LNCaP clone FGC (cell line): ENCODE results near the gene CPZ.
"Not testable (repeated sequence)": the region's sequence is repeated elsewhere in the genome, so short reads cannot be mapped to it uniquely, and the experiment has no call there.

Experiments used
- DNase-seq: peaks from one replicate; pipeline ENCODE4 v3.0.0-alpha.2; 2011; ENCODE audit warnings: low read depth
- H3K4me3 ChIP-seq: 2 replicates; pipeline ENCODE4 v1.5.1; 2011; ENCODE audit warnings: mild to moderate bottlenecking, low read depth, low read length, control low read depth
- TF ChIP-seq, protein P1 (sequence below): IDR thresholded peaks from 2 replicates; pipeline ENCODE4 v1.5.1; 2012; ENCODE audit warnings: mild to moderate bottlenecking; ENCODE audit not compliant: control insufficient read depth, insufficient read depth; ENCODE audit errors: extremely low read depth

CPZ gene

DNA sequence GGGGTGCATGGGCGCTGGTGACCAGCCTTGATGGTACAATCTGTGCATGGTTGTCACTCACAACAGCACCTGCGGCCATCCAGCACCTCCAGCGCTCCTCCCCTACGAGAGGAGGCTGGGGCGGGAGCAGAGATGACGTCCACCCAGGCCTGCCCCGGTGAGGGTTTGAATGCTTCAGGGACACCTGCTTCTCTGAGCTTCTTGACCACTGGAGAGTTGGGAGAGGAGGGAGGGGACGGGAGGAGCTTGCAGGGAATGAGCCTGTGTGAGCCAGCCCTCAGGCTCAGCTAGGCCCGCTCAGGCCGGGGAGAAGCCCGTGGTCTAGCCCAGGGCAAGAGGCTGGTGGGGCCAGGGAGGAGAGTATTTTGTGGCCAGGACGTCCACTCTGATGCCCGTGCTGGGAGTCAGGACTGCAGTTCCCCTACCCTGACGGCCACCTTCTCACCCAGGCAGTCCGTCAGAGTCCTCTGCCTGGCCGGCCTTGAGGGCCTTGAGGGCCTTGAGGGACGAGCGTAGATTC is 59.2 kb downstream of the CPZ start:
- no peak for DNase-seq
- TF ChIP-seq, protein P1, sequence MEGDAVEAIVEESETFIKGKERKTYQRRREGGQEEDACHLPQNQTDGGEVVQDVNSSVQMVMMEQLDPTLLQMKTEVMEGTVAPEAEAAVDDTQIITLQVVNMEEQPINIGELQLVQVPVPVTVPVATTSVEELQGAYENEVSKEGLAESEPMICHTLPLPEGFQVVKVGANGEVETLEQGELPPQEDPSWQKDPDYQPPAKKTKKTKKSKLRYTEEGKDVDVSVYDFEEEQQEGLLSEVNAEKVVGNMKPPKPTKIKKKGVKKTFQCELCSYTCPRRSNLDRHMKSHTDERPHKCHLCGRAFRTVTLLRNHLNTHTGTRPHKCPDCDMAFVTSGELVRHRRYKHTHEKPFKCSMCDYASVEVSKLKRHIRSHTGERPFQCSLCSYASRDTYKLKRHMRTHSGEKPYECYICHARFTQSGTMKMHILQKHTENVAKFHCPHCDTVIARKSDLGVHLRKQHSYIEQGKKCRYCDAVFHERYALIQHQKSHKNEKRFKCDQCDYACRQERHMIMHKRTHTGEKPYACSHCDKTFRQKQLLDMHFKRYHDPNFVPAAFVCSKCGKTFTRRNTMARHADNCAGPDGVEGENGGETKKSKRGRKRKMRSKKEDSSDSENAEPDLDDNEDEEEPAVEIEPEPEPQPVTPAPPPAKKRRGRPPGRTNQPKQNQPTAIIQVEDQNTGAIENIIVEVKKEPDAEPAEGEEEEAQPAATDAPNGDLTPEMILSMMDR = no peak
- no peak overlapping the region for H3K4me3 ChIP-seq

DNA sequence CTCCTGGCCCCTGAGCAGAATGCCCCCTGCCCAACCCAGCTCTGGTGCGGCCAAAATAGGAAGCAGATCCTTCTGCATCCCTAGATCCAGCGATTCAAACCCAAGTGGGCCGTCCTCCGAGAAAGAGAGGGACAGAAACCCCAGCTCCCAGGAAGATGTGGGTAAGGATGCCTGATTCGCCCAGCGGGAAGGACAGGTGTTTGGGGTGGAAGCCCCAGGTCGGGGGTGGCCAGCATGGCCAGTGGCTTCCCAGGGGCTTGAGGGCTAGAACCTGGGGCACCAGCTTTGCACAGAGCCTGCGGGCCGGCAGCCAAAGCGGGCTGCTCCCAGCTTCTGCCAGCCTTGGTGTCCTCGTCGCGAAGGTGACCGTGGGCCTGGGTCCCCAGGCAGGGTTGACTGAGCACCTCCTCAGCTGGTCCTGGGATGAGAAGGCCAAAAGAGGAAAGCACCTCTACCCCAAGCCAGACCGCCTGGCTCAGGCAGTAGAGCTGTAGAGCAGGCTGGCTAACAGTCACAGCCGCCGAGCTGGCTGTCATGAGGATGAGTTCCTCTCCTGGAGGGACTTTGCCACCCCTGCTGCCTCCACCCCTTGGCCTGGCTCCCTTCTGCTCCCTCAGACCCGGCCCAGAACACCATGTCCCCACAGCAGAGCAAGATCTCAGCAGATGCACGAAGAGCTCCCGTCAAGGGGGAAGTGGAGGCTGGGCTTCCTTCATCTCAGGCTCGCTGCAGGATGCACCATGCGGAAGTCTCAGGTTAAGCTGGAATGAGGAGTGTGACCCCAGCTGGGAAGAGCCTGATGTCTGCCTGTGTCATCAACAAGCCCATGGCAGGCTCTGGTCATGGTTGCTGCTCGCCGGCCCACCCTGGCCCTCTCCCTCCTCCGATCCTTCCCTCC is 59.9 kb downstream of the CPZ start:
- TF ChIP-seq, protein P1 = no peak
- DNase-seq = no peak
- no peak overlapping the region for H3K4me3 ChIP-seq

DNA sequence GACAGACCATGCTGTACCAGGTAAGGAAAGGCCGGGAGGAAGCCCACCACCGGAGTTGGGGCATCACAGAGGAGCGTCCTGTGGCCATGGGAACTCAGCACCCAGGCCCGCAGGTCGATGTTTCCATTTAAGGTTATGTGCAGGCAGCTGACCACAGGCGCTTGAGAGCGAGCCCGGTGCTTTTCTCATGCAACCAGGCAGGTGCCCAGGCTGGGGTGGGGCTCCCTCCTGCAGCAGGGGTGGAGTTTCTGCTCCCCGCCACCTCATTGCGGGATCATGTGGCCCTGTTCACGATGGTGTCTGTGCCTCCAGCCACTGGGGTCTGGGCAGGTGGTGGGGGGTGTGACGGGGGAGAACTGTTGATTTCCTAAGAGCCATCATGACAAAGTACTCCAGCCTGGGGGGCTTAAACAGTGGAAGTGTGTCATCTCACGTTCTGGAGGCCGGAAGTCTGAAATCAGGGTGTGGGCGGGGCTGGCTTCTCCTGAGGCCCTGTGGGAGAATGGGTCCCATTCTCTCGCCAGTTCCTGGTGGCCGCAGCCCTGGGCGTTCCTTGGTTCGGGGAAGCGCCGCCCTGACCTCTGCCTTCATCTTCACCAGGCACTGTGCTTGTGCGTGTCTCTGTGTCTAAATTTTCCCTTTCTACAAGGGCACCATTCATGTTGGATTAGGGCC is 60.9 kb downstream of the CPZ start:
- DNase-seq = no peak
- H3K4me3 ChIP-seq = no peak overlapping the region
- TF ChIP-seq, protein P1 = no peak

DNA sequence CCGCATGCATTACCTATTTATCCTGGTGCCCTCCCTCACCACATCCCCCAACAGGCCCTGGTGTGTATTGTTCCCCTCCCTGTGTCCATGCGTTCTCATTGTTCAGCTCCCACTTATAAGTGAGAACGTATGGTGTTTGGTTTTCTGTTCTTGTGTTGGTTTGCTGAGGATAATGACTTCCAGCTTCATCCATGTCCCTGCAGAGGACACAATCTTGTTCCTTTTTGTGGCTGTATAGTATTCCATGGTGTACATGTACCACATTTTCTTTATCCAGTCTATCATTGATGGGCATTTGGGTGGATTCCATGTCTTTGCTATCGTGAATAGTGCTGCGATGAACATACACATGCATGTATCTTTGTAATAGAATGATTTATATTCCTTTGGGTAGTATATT is 61.6 kb downstream of the CPZ start:
- not testable (repeated sequence) for H3K4me3 ChIP-seq, DNase-seq

DNA sequence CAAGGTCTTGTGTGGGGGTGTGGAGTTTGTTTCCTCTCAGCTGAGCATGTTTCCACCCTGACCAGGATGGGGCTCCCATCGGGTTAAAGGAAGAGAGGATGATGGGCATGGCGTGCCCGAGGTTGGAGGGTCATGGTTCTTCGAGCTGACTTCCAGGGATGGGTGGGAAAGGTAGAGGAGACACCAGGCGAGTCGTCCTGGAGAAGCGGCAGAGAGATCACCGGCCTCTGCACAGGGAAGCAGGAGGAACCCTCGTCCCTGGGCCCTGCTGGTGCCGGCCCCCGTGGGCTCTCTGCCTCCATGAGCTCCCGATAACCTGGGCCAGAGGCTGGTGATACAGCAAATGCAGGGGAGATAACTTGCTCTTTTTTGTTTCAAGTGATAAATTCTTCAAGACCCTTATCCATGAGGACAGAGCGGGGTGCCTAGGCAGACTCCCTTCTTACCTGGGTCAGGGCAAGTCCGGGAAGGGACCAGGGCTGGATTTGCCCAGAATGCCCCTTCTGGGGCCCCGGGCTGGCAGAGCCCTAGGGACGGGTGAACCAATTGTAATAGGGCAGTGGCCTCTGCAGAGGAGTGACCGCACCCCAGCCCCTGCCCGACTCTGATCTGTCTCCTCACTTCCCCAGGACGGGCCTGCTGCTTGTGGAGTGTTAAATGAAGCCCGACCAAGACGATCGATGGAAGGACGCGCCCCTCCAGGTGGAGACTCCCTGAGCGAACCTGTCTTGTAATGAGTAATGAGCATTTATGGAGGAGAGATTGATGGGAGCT is 63.0 kb downstream of the CPZ start:
- TF ChIP-seq, protein P1 = no peak
- DNase-seq = no peak
- H3K4me3 ChIP-seq = no peak overlapping the region

DNA sequence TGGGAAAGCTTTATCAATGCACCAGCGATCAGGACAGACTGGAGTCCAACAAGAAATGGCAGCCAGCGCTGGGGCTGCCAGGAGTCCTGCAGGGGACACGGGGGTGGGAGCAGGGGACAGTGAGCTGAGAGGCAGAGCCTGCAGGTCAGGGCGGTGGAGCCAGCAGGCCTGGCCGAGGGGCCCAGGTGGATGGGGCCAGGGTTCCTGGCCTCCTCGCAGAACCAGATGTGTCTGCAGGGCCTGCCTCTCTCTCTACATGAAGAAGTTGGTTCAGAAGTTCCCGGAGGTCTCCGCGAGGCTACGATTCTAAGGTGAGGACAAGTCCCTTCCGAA is 63.6 kb downstream of the CPZ start:
- no peak for DNase-seq
- H3K4me3 ChIP-seq = no peak overlapping the region
- TF ChIP-seq, protein P1 = no peak
